PFSK-1 (cell line): ENCODE measurements around the gene CAPN5.

Source experiments
- FOXP2 ChIP-seq: optimal IDR thresholded peaks from 2 replicates; pipeline ENCODE3; 2011; ENCODE audit warnings: borderline replicate concordance, control low read depth, inconsistent platforms; ENCODE audit not compliant: insufficient read depth; ENCODE audit errors: extremely low read length, extremely low read depth
- POLR2AphosphoS5 ChIP-seq: IDR thresholded peaks from 2 replicates; pipeline ENCODE4 v1.6.1; 2012; ENCODE audit warnings: low read depth, mild to moderate bottlenecking, control low read depth, low read length, moderate library complexity
- REST ChIP-seq, 2 experiments: IDR thresholded peaks; 2 replicates each; pipeline versions ENCODE4 v1.6.1 to v1.8.0; 2011 to 2012; ENCODE audit warnings: low read depth in 2 of 2, low read length in 2 of 2, control low read depth in 1 of 2, inconsistent platforms in 1 of 2, mild to moderate bottlenecking in 1 of 2, moderate library complexity in 1 of 2; ENCODE audit not compliant: insufficient read depth in 1 of 2
- SIN3A ChIP-seq: IDR thresholded peaks from 2 replicates; pipeline ENCODE4 v1.6.1; 2012; ENCODE audit warnings: mild to moderate bottlenecking, low read length, moderate library complexity, borderline replicate concordance; ENCODE audit not compliant: insufficient read depth
- TAF1 ChIP-seq: IDR thresholded peaks from 2 replicates; pipeline ENCODE4 v1.6.1; 2012; ENCODE audit warnings: low read length, control low read depth, borderline replicate concordance; ENCODE audit not compliant: insufficient read depth

GRCh38 chr11:77049026-77049425 lies 17.7 kb upstream of the CAPN5 start:
- TF ChIP-seq REST (IDR thresholded peaks at IDR 0.05; ENCODE audit: insufficient read depth in 1 of 2, low read depth in 2 of 2, low read length in 2 of 2) = no peak
- no peak for TF ChIP-seq TAF1
- no peak for TF ChIP-seq POLR2AphosphoS5
- no peak for TF ChIP-seq SIN3A
- TF ChIP-seq FOXP2 = no peak
